A172 (cell line): Measurements from ENCODE around the gene ARRB1. TPM values are rescaled to one million over a fixed set of nuclear protein-coding genes. Genes with fewer than 3 reads are reported as not detected.
A peak's percentile ranks its signal among the peaks of the same experiment; 100 is the strongest.
"Not testable (repeated sequence)": the region's sequence is repeated elsewhere in the genome, so short reads cannot be mapped to it uniquely, and the experiment has no call there.

Experiments used
- DNase-seq: peaks from one replicate; pipeline ENCODE4 v3.0.0-alpha.2; 2015; ENCODE audit warnings: low spot score
- total RNA-seq: library from RNA; depleted of rRNA; stranded (reverse); fragments of >200 nt; shearing (Covaris generic); gene quantifications from 2 replicates; pipeline ENCODE4 v1.2.3, GENCODE V29; 2014

The ARRB1 gene
- total RNA-seq, 1 experiment from 2014 or later = 18.4 TPM

GRCh38 chr11:75324189-75324588 lies 27.3 kb downstream of the ARRB1 start:
- DNase-seq = no peak

GRCh38 chr11:75323609-75324008 lies 27.9 kb downstream of the ARRB1 start:
- no peak for DNase-seq

- DNase-seq = no peak
Observed at GRCh38 chr11:75320643-75321042, 30.8 kb downstream of the ARRB1 start.

- no peak for DNase-seq
Observed at GRCh38 chr11:75320046-75320618, 31.3 kb downstream of the ARRB1 start.

GRCh38 chr11:75319035-75319877 lies 32.2 kb downstream of the ARRB1 start:
- DNase-seq = peak; percentile 48

GRCh38 chr11:75317446-75318122 lies 33.9 kb downstream of the ARRB1 start:
- no peak for DNase-seq

GRCh38 chr11:75315439-75315805 lies 36.0 kb downstream of the ARRB1 start:
- peak; percentile 34 for DNase-seq

GRCh38 chr11:75314771-75315438 lies 36.6 kb downstream of the ARRB1 start:
- DNase-seq = no peak

- DNase-seq = peak; percentile 78
Observed at GRCh38 chr11:75313513-75314272, 37.8 kb downstream of the ARRB1 start.

GRCh38 chr11:75312346-75312745 lies 39.1 kb downstream of the ARRB1 start:
- DNase-seq = no peak

- DNase-seq = peak; percentile 19
Observed at GRCh38 chr11:75311858-75312288, 39.6 kb downstream of the ARRB1 start.

- DNase-seq = no peak
Observed at GRCh38 chr11:75308986-75309385, 42.5 kb downstream of the ARRB1 start.

GRCh38 chr11:75308116-75308515 lies 43.3 kb downstream of the ARRB1 start:
- no peak for DNase-seq

- no peak for DNase-seq
Observed at GRCh38 chr11:75307058-75307457, 44.4 kb downstream of the ARRB1 start.

GRCh38 chr11:75306529-75306928 lies 44.9 kb downstream of the ARRB1 start:
- no peak for DNase-seq

GRCh38 chr11:75305993-75306392 lies 45.5 kb downstream of the ARRB1 start:
- DNase-seq = no peak

GRCh38 chr11:75305452-75305851 lies 46.0 kb downstream of the ARRB1 start:
- no peak for DNase-seq

GRCh38 chr11:75304941-75305340 lies 46.5 kb downstream of the ARRB1 start:
- not testable (repeated sequence) for DNase-seq

- DNase-seq = no peak
Observed at GRCh38 chr11:75303544-75304224, 47.8 kb downstream of the ARRB1 start.

- no peak for DNase-seq
Observed at GRCh38 chr11:75302371-75302770, 49.1 kb downstream of the ARRB1 start.
